ENCODE measurements around the gene CAMKMT.

CAMKMT gene

GRCh38 chr2:44650796-44651195 lies 289.0 kb downstream of the CAMKMT start:
- no peaks in the 10 kb centered on the region for H3K9me3 Mint-ChIP-seq
- H3K27ac Mint-ChIP-seq = no peak overlapping the region
- no peak overlapping the region for H3K4me3 Mint-ChIP-seq
- no peak for DNase-seq
- peaks cover 2% of the 10 kb centered on the region for H3K4me1 Mint-ChIP-seq (ENCODE audit: low read depth)
- no peaks in the 10 kb centered on the region for H3K27me3 Mint-ChIP-seq
- no peaks in the 10 kb centered on the region for H3K36me3 Mint-ChIP-seq (ENCODE audit: low read depth)

- no peaks in the 10 kb centered on the region for H3K36me3 Mint-ChIP-seq (ENCODE audit: low read depth)
- H3K4me1 Mint-ChIP-seq (ENCODE audit: low read depth) = peaks cover 2% of the 10 kb centered on the region
Observed at GRCh38 chr2:44651974-44652373, 290.2 kb downstream of the CAMKMT start.

GRCh38 chr2:44652701-44653100 lies 291.0 kb downstream of the CAMKMT start:
- Mint-ChIP-seq H3K27ac (no peak overlapping the region), H3K36me3 (ENCODE audit: low read depth) (no peaks in the 10 kb centered on the region), H3K27me3 (no peaks in the 10 kb centered on the region), H3K4me3 (no peak overlapping the region), H3K9me3 (no peaks in the 10 kb centered on the region), H3K4me1 (ENCODE audit: low read depth) (peaks cover 2% of the 10 kb centered on the region)
- no peak for DNase-seq

More at GRCh38 chr2:44651974-44652373, 290.2 kb downstream of the CAMKMT start:
- no peaks in the 10 kb centered on the region for H3K27me3 Mint-ChIP-seq
- no peak overlapping the region for H3K4me3 Mint-ChIP-seq
- H3K9me3 Mint-ChIP-seq = no peaks in the 10 kb centered on the region
- no peak for DNase-seq
- no peak overlapping the region for H3K27ac Mint-ChIP-seq

GRCh38 chr2:44655401-44655864 lies 293.7 kb downstream of the CAMKMT start:
- no peak for DNase-seq
- H3K36me3 Mint-ChIP-seq (ENCODE audit: low read depth) = no peaks in the 10 kb centered on the region
- no peaks in the 10 kb centered on the region for H3K9me3 Mint-ChIP-seq
- no peaks in the 10 kb centered on the region for H3K27me3 Mint-ChIP-seq
- no peak overlapping the region for H3K27ac Mint-ChIP-seq
- H3K4me3 Mint-ChIP-seq = no peak overlapping the region
- peaks cover 2% of the 10 kb centered on the region for H3K4me1 Mint-ChIP-seq (ENCODE audit: low read depth)

GRCh38 chr2:44656460-44656859 lies 294.7 kb downstream of the CAMKMT start:
- Mint-ChIP-seq H3K27me3 (no peaks in the 10 kb centered on the region), H3K9me3 (no peaks in the 10 kb centered on the region), H3K27ac (no peak overlapping the region), H3K4me1 (ENCODE audit: low read depth) (peaks cover 2% of the 10 kb centered on the region), H3K4me3 (no peak overlapping the region), H3K36me3 (ENCODE audit: low read depth) (peaks cover 1% of the 10 kb centered on the region)
- DNase-seq = no peak

GRCh38 chr2:44663471-44664073 lies 301.8 kb downstream of the CAMKMT start:
- no peaks in the 10 kb centered on the region for H3K4me1 Mint-ChIP-seq (ENCODE audit: low read depth)

GRCh38 chr2:44668336-44668735 lies 306.6 kb downstream of the CAMKMT start:
- Mint-ChIP-seq H3K4me1 (ENCODE audit: low read depth) (peaks cover 3% of the 10 kb centered on the region), H3K4me3 (no peak overlapping the region), H3K9me3 (no peaks in the 10 kb centered on the region), H3K27me3 (no peaks in the 10 kb centered on the region), H3K36me3 (ENCODE audit: low read depth) (no peaks in the 10 kb centered on the region), H3K27ac (no peak overlapping the region)
- no peak for DNase-seq

More at GRCh38 chr2:44663471-44664073, 301.8 kb downstream of the CAMKMT start:
- Mint-ChIP-seq H3K36me3 (ENCODE audit: low read depth) (peaks cover 1% of the 10 kb centered on the region), H3K9me3 (no peaks in the 10 kb centered on the region), H3K4me3 (no peak overlapping the region), H3K27ac (no peak overlapping the region), H3K27me3 (no peaks in the 10 kb centered on the region)
- no peak for DNase-seq

GRCh38 chr2:44671276-44671675 lies 309.5 kb downstream of the CAMKMT start:
- H3K36me3 Mint-ChIP-seq (ENCODE audit: low read depth) = no peaks in the 10 kb centered on the region
- no peaks in the 10 kb centered on the region for H3K9me3 Mint-ChIP-seq
- no peaks in the 10 kb centered on the region for H3K27me3 Mint-ChIP-seq
- H3K27ac Mint-ChIP-seq = no peak overlapping the region
- peaks cover 10% of the 10 kb centered on the region for H3K4me1 Mint-ChIP-seq (ENCODE audit: low read depth)
- no peak overlapping the region for H3K4me3 Mint-ChIP-seq
- no peak for DNase-seq

GRCh38 chr2:44671916-44672315 lies 310.2 kb downstream of the CAMKMT start:
- no peak for DNase-seq
- H3K9me3 Mint-ChIP-seq = no peaks in the 10 kb centered on the region
- no peak overlapping the region for H3K4me3 Mint-ChIP-seq
- H3K4me1 Mint-ChIP-seq (ENCODE audit: low read depth) = peaks cover 10% of the 10 kb centered on the region
- no peaks in the 10 kb centered on the region for H3K36me3 Mint-ChIP-seq (ENCODE audit: low read depth)
- H3K27ac Mint-ChIP-seq = no peak overlapping the region
- no peaks in the 10 kb centered on the region for H3K27me3 Mint-ChIP-seq

- no peaks in the 10 kb centered on the region for H3K27me3 Mint-ChIP-seq
- H3K36me3 Mint-ChIP-seq (ENCODE audit: low read depth) = no peaks in the 10 kb centered on the region
- no peaks in the 10 kb centered on the region for H3K9me3 Mint-ChIP-seq
- H3K27ac Mint-ChIP-seq = no peak overlapping the region
- peaks cover 10% of the 10 kb centered on the region for H3K4me1 Mint-ChIP-seq (ENCODE audit: low read depth)
- H3K4me3 Mint-ChIP-seq = no peak overlapping the region
- no peak for DNase-seq
Observed at GRCh38 chr2:44672431-44672830, 310.7 kb downstream of the CAMKMT start.

- Mint-ChIP-seq H3K36me3 (ENCODE audit: low read depth) (no peaks in the 10 kb centered on the region), H3K27ac (no peak overlapping the region), H3K4me3 (no peak overlapping the region), H3K27me3 (no peaks in the 10 kb centered on the region), H3K4me1 (ENCODE audit: low read depth) (peaks cover 10% of the 10 kb centered on the region), H3K9me3 (no peaks in the 10 kb centered on the region)
- DNase-seq = no peak
Observed at GRCh38 chr2:44674473-44675284, 312.9 kb downstream of the CAMKMT start.

GRCh38 chr2:44676379-44676778 lies 314.6 kb downstream of the CAMKMT start:
- Mint-ChIP-seq H3K27ac (no peak overlapping the region), H3K4me3 (no peak overlapping the region), H3K36me3 (ENCODE audit: low read depth) (no peaks in the 10 kb centered on the region), H3K4me1 (ENCODE audit: low read depth) (peaks cover 10% of the 10 kb centered on the region), H3K27me3 (no peaks in the 10 kb centered on the region), H3K9me3 (no peaks in the 10 kb centered on the region)
- no peak for DNase-seq

- Mint-ChIP-seq H3K27ac (no peak overlapping the region), H3K27me3 (no peaks in the 10 kb centered on the region), H3K4me1 (ENCODE audit: low read depth) (no peaks in the 10 kb centered on the region), H3K9me3 (no peaks in the 10 kb centered on the region), H3K36me3 (ENCODE audit: low read depth) (no peaks in the 10 kb centered on the region), H3K4me3 (no peak overlapping the region)
- DNase-seq = no peak
Observed at GRCh38 chr2:44679584-44679983, 317.8 kb downstream of the CAMKMT start.

GRCh38 chr2:44679990-44680389 lies 318.2 kb downstream of the CAMKMT start:
- H3K4me1 Mint-ChIP-seq (ENCODE audit: low read depth) = no peaks in the 10 kb centered on the region
- H3K4me3 Mint-ChIP-seq = no peak overlapping the region
- no peak for DNase-seq
- no peaks in the 10 kb centered on the region for H3K27me3 Mint-ChIP-seq
- H3K36me3 Mint-ChIP-seq (ENCODE audit: low read depth) = no peaks in the 10 kb centered on the region
- no peaks in the 10 kb centered on the region for H3K9me3 Mint-ChIP-seq
- no peak overlapping the region for H3K27ac Mint-ChIP-seq

GRCh38 chr2:44680424-44680971 lies 318.8 kb downstream of the CAMKMT start:
- no peak overlapping the region for H3K4me3 Mint-ChIP-seq
- no peaks in the 10 kb centered on the region for H3K4me1 Mint-ChIP-seq (ENCODE audit: low read depth)

More at GRCh38 chr2:44680424-44680971, 318.8 kb downstream of the CAMKMT start:
- no peaks in the 10 kb centered on the region for H3K27me3 Mint-ChIP-seq
- H3K27ac Mint-ChIP-seq = no peak overlapping the region
- no peaks in the 10 kb centered on the region for H3K36me3 Mint-ChIP-seq (ENCODE audit: low read depth)
- no peak for DNase-seq
- no peaks in the 10 kb centered on the region for H3K9me3 Mint-ChIP-seq

Measured in activated T-cell treated with anti-CD3 and anti-CD28 coated beads, Interleukin-2, amount 50 U/mL, for 24 hours (primary cell).